H9 (cell line): ENCODE data around the gene NAT16. TPM values are rescaled to one million over a fixed set of nuclear protein-coding genes. Genes with fewer than 3 reads are reported as not detected.

Experiments used
- DNase-seq: peaks from one replicate; pipeline ENCODE4 v3.0.0-alpha.2; 2017
- H2AFZ ChIP-seq: one replicate; pipeline ENCODE4 v1.6.1; 2013; ENCODE audit warnings: mild to moderate bottlenecking, low read length, control low read depth, moderate library complexity
- H2AK5ac ChIP-seq: 2 replicates; pipeline ENCODE4 v1.6.1; 2013; ENCODE audit warnings: low read length, control low read depth, mixed read lengths; ENCODE audit not compliant: insufficient read length
- H2BK120ac ChIP-seq: one replicate; pipeline ENCODE4 v1.6.1; 2013; ENCODE audit warnings: low read depth, mild to moderate bottlenecking, low read length, control low read depth, inconsistent platforms; ENCODE audit not compliant: poor library complexity, severe bottlenecking
- H2BK12ac ChIP-seq: 2 replicates; pipeline ENCODE4 v1.6.1; 2013; ENCODE audit warnings: low read length, control low read depth, mixed read lengths, low read depth; ENCODE audit not compliant: insufficient read length
- H2BK15ac ChIP-seq: 2 replicates; pipeline ENCODE4 v1.6.1; 2013; ENCODE audit warnings: low read depth, low read length, control low read depth
- H2BK20ac ChIP-seq: one replicate; pipeline ENCODE4 v1.6.1; 2013; ENCODE audit warnings: low read depth, mild to moderate bottlenecking, low read length, control low read depth, inconsistent platforms; ENCODE audit not compliant: poor library complexity, severe bottlenecking
- H2BK5ac ChIP-seq: 2 replicates; pipeline ENCODE4 v1.6.1; 2013; ENCODE audit warnings: low read length, control low read depth, mixed read lengths; ENCODE audit not compliant: insufficient read length
- H3K14ac ChIP-seq: 2 replicates; pipeline ENCODE4 v1.6.1; 2013; ENCODE audit warnings: low read length, control low read depth; ENCODE audit not compliant: insufficient read depth
- H3K18ac ChIP-seq: 2 replicates; pipeline ENCODE4 v1.6.1; 2013; ENCODE audit warnings: low read depth, mild to moderate bottlenecking, mixed read lengths, low read length, control low read depth; ENCODE audit not compliant: insufficient read length
- H3K23ac ChIP-seq: 2 replicates; pipeline ENCODE4 v1.6.1; 2013; ENCODE audit warnings: low read length, control low read depth, mixed read lengths, low read depth; ENCODE audit not compliant: insufficient read length
- H3K23me2 ChIP-seq: 2 replicates; pipeline ENCODE4 v1.6.1; 2013; ENCODE audit warnings: low read depth, mild to moderate bottlenecking, mixed read lengths, low read length, control low read depth; ENCODE audit not compliant: insufficient read length, poor library complexity, severe bottlenecking
- H3K27ac ChIP-seq: 2 replicates; pipeline ENCODE4 v1.5.1; 2013; ENCODE audit warnings: low read length, control low read depth, mixed read lengths, low read depth; ENCODE audit not compliant: insufficient read length
- H3K27me3 ChIP-seq: 2 replicates; pipeline ENCODE4 v1.6.1; 2013; ENCODE audit warnings: low read length, control low read depth, inconsistent platforms; ENCODE audit not compliant: insufficient read depth
- H3K4ac ChIP-seq: 2 replicates; pipeline ENCODE4 v1.6.1; 2013; ENCODE audit warnings: low read depth, mild to moderate bottlenecking, control low read depth, inconsistent platforms, low read length, moderate library complexity
- H3K4me1 ChIP-seq: 2 replicates; pipeline ENCODE4 v1.6.1; 2013; ENCODE audit warnings: low read length, control low read depth, inconsistent platforms; ENCODE audit not compliant: insufficient read depth
- H3K4me2 ChIP-seq: 2 replicates; pipeline ENCODE4 v1.6.1; 2013; ENCODE audit warnings: low read length, control low read depth, mixed read lengths; ENCODE audit not compliant: insufficient read length, insufficient read depth
- H3K56ac ChIP-seq: 2 replicates; pipeline ENCODE4 v1.6.1; 2013; ENCODE audit warnings: low read depth, mild to moderate bottlenecking, mixed read lengths, low read length, control low read depth; ENCODE audit not compliant: insufficient read length
- H3K79me1 ChIP-seq: 2 replicates; pipeline ENCODE4 v1.6.1; 2013; ENCODE audit warnings: low read depth, mild to moderate bottlenecking, moderate library complexity, low read length, control low read depth, inconsistent platforms; ENCODE audit not compliant: insufficient read depth, poor library complexity, severe bottlenecking
- H3K79me2 ChIP-seq: 2 replicates; pipeline ENCODE4 v1.6.1; 2013; ENCODE audit warnings: low read length, control low read depth, inconsistent platforms; ENCODE audit not compliant: insufficient read depth
- H3K9ac ChIP-seq: 2 replicates; pipeline ENCODE4 v1.6.1; 2013; ENCODE audit warnings: low read length, control low read depth, mixed read lengths; ENCODE audit not compliant: insufficient read length; ENCODE audit errors: extremely low read depth
- H3K9me3 ChIP-seq: one replicate; pipeline ENCODE4 v1.6.1; 2013; ENCODE audit warnings: low read depth, low read length, inconsistent platforms; ENCODE audit not compliant: control insufficient read depth
- H3T11ph ChIP-seq: one replicate; pipeline ENCODE4 v1.6.1; 2013; ENCODE audit warnings: mild to moderate bottlenecking, low read length, control low read depth, inconsistent platforms
- H4K20me1 ChIP-seq: one replicate; pipeline ENCODE4 v1.6.1; 2013; ENCODE audit not compliant: control insufficient read depth, insufficient read length, insufficient read depth
- H4K5ac ChIP-seq: 2 replicates; pipeline ENCODE4 v1.6.1; 2013; ENCODE audit warnings: low read depth, mild to moderate bottlenecking, mixed read lengths, low read length, control low read depth; ENCODE audit not compliant: insufficient read length
- H4K8ac ChIP-seq: replicated peaks from 2 replicates; pipeline ENCODE4 v1.6.1; 2013; ENCODE audit warnings: low read length, control low read depth, mixed read lengths, low read depth; ENCODE audit not compliant: insufficient read length
- H4K91ac ChIP-seq: 2 replicates; pipeline ENCODE4 v1.6.1; 2013; ENCODE audit warnings: low read depth, mild to moderate bottlenecking, moderate library complexity, mixed read lengths, low read length, control low read depth; ENCODE audit not compliant: insufficient read length
- H3K27ac Mint-ChIP-seq, 3 experiments: 2 replicates in 2 of 3; 3 replicates in 1 of 3; pipeline ENCODE4 v1.8.0; 2020 to 2021; ENCODE audit warnings: mixed read lengths in 3 of 3, mild to moderate bottlenecking in 1 of 3, moderate library complexity in 1 of 3
- H3K27me3 Mint-ChIP-seq: 2 replicates; pipeline ENCODE4 v1.8.0; 2021; ENCODE audit warnings: low read depth, mild to moderate bottlenecking, moderate library complexity, mixed read lengths
- H3K36me3 Mint-ChIP-seq, 3 experiments: 2 replicates in 2 of 3; 3 replicates in 1 of 3; pipeline ENCODE4 v1.8.0; 2020 to 2021; ENCODE audit warnings: low read depth in 3 of 3, mixed read lengths in 3 of 3; ENCODE audit not compliant: insufficient read depth in 1 of 3
- H3K4me1 Mint-ChIP-seq, 2 experiments: 2 replicates each; pipeline ENCODE4 v1.8.0; 2020; ENCODE audit warnings: mixed read lengths in 2 of 2
- H3K4me3 Mint-ChIP-seq, 2 experiments: 2 replicates in 1 of 2; 3 replicates in 1 of 2; pipeline ENCODE4 v1.8.0; 2020 to 2021; ENCODE audit warnings: mild to moderate bottlenecking in 2 of 2, mixed read lengths in 2 of 2, moderate library complexity in 1 of 2
- H3K9me3 Mint-ChIP-seq, 2 experiments: 2 replicates in 1 of 2; 3 replicates in 1 of 2; pipeline ENCODE4 v1.8.0; 2020; ENCODE audit warnings: mild to moderate bottlenecking in 2 of 2, mixed read lengths in 2 of 2, moderate library complexity in 1 of 2
- CTCF ChIP-seq: fragments of 200-600 bp; sonication (generic); conservative IDR thresholded peaks from 3 replicates; pipeline ENCODE4 v1.8.0; 2021; ENCODE audit warnings: antibody characterized with exemption, mild to moderate bottlenecking
- WGBS: extraction: QIAGEN DNeasy Blood & Tissue Kit; methylation state at CpG from one replicate; pipeline ENCODE4 v1.1.7; 2013; ENCODE audit warnings: missing lambda C conversion rate, low lambda C conversion rate, mixed read lengths; ENCODE audit not compliant: insufficient read length; ENCODE audit errors: extremely low coverage; 5-methylcytosine and 5-hydroxymethylcytosine counted together
- total RNA-seq: library from RNA; stranded (reverse); gene quantifications from 2 replicates; pipeline ENCODE4 v1.2.1, GENCODE V29; 2021

Gene NAT16
- total RNA-seq, 1 experiment from 2014 or later: 0.50 TPM

GRCh38 chr7:101124376-101125056 is 55.6 kb downstream of the NAT16 start:
- Histone ChIP-seq H3K23me2 (no peaks in the 10 kb centered on the region), H3T11ph (no peak overlapping the region), H3K4me2 (no peak overlapping the region), H3K18ac (no peak overlapping the region), H2BK15ac (no peak overlapping the region), H2AFZ (no peak overlapping the region), H2BK20ac (no peak overlapping the region), H3K9ac (no peak overlapping the region), H3K56ac (no peak overlapping the region), H4K91ac (no peak overlapping the region), H3K79me2 (no peaks in the 10 kb centered on the region), H3K23ac (no peak overlapping the region), H2BK120ac (peak overlapping the region; percentile 74), H4K5ac (no peak overlapping the region), H3K4ac (no peak overlapping the region), H4K8ac (no peak overlapping the region), H3K79me1 (no peaks in the 10 kb centered on the region), H3K4me1 (peaks cover 13% of the 10 kb centered on the region; the same call in 1 of the 2 replicates), H2BK5ac (no peak overlapping the region), H2BK12ac (no peak overlapping the region), H4K20me1 (no peaks in the 10 kb centered on the region), H3K27me3 (no peaks in the 10 kb centered on the region), H2AK5ac (no peak overlapping the region), H3K27ac (no peak overlapping the region), H3K9me3 (no peaks in the 10 kb centered on the region), H3K14ac (peak overlapping the region; percentile 29; the same call in 1 of the 2 replicates)
- peaks cover 6 to 7% of the 10 kb centered on the region in 2 experiments; a peak in 3 of 5 replicates for H3K9me3 Mint-ChIP-seq
- DNase-seq: no peak
- peaks cover 7% of the 10 kb centered on the region for H3K27me3 Mint-ChIP-seq
- no peak overlapping the region for H3K4me3 Mint-ChIP-seq
- WGBS: no CpG with 5 or more reads among the region's 7 CpGs
- H3K4me1 Mint-ChIP-seq: peaks cover 48 to 56% of the 10 kb centered on the region in 2 experiments
- TF ChIP-seq CTCF: no peak
- H3K27ac Mint-ChIP-seq: peak overlapping the region; percentile 85 to 91 (median 91); a peak in 5 of 7 replicates
- peaks cover 0 to 5% (median 3%) of the 10 kb centered on the region in 3 experiments; a peak in 3 of 7 replicates for H3K36me3 Mint-ChIP-seq
